H1 (cell line): ENCODE results near the gene PIK3R1. TPM values are rescaled to one million over a fixed set of nuclear protein-coding genes. Genes with fewer than 3 reads are reported as not detected.

ENCODE experiments used
- CTCF ChIA-PET: fragments of 300-600 bp; sonication (Branson Sonifier 250); formaldehyde crosslinking; loops from one replicate; lab custom pipeline; 2021; ENCODE audit not compliant: partially characterized antibody; lab: Charles Lee
- POLR2A ChIA-PET: fragments of 300-600 bp; sonication (Branson Sonifier 250); formaldehyde crosslinking; loops from one replicate; lab custom pipeline; 2021; ENCODE audit warnings: inconsistent platforms; ENCODE audit not compliant: partially characterized antibody; lab: Charles Lee
- DNase-seq, 2 experiments: peaks; one replicate each; pipeline versions ENCODE4 v3.0.0 to v3.0.0-alpha.2; 2010 to 2022; ENCODE audit warnings: low spot score in 2 of 2, low read depth in 1 of 2, mixed read lengths in 1 of 2
- FAIRE-seq: peaks from 2 replicates; lab custom pipeline; 2011; peaks lifted over from hg19 to GRCh38; lab: Jason Lieb, UNC
- H2AFZ ChIP-seq: 2 replicates; pipeline ENCODE4 v1.8.1; 2012; ENCODE audit warnings: low read length, inconsistent platforms
- H2AK5ac ChIP-seq: 2 replicates; pipeline ENCODE4 v1.6.1; 2013; ENCODE audit warnings: low read depth, low read length
- H2BK120ac ChIP-seq: replicated peaks from 2 replicates; pipeline ENCODE3; 2013; ENCODE audit warnings: low read depth, low read length, inconsistent platforms
- H2BK12ac ChIP-seq: 2 replicates; pipeline ENCODE4 v1.6.1; 2013; ENCODE audit warnings: low read depth, low read length
- H2BK15ac ChIP-seq: 2 replicates; pipeline ENCODE4 v1.6.1; 2013; ENCODE audit warnings: low read length
- H2BK20ac ChIP-seq: 2 replicates; pipeline ENCODE4 v1.6.1; 2013; ENCODE audit warnings: low read length
- H2BK5ac ChIP-seq: 2 replicates; pipeline ENCODE4 v1.6.1; 2013; ENCODE audit warnings: low read depth, low read length
- H3K14ac ChIP-seq: 2 replicates; pipeline ENCODE4 v1.6.1; 2013; ENCODE audit warnings: inconsistent platforms; ENCODE audit not compliant: insufficient read length
- H3K18ac ChIP-seq: 2 replicates; pipeline ENCODE4 v1.6.1; 2013; ENCODE audit warnings: low read length; ENCODE audit errors: extremely low read depth
- H3K23ac ChIP-seq: 2 replicates; pipeline ENCODE4 v1.6.1; 2013; ENCODE audit warnings: inconsistent platforms; ENCODE audit not compliant: insufficient read length
- H3K23me2 ChIP-seq: 2 replicates; pipeline ENCODE4 v1.6.1; 2013; ENCODE audit warnings: low read depth, low read length
- H3K27ac ChIP-seq: 2 replicates; pipeline ENCODE4 v1.6.1; 2011; ENCODE audit warnings: low read depth, low read length, inconsistent platforms
- H3K27me3 ChIP-seq, 4 experiments: replicated peaks in 1 of 4; 1 replicate in 1 of 4; 2 replicates in 3 of 4; pipeline versions ENCODE4 v1.6.1 to v1.8.1; 2011 to 2013; ENCODE audit warnings: low read length in 3 of 4, mild to moderate bottlenecking in 3 of 4, inconsistent platforms in 2 of 4, mixed read lengths in 2 of 4, moderate library complexity in 1 of 4; ENCODE audit not compliant: control insufficient read depth in 3 of 4, insufficient read depth in 3 of 4; ENCODE audit errors: extremely low read depth in 1 of 4
- H3K36me3 ChIP-seq, 4 experiments: 2 replicates each; pipeline versions ENCODE4 v1.6.1 to v1.8.1; 2011 to 2013; ENCODE audit warnings: mild to moderate bottlenecking in 4 of 4, low read length in 3 of 4, moderate library complexity in 2 of 4, control low read depth in 1 of 4, inconsistent platforms in 1 of 4; ENCODE audit not compliant: insufficient read depth in 4 of 4, control insufficient read depth in 2 of 4
- H3K4ac ChIP-seq: replicated peaks from 2 replicates; pipeline ENCODE3; 2013; ENCODE audit warnings: low read length, low read depth, mixed read lengths, inconsistent platforms; ENCODE audit not compliant: insufficient read length
- H3K4me1 ChIP-seq, 4 experiments: replicated peaks in 1 of 4; 1 replicate in 1 of 4; 2 replicates in 3 of 4; pipeline versions ENCODE4 v1.6.1 to v1.8.1; 2011 to 2013; ENCODE audit warnings: low read length in 3 of 4, inconsistent platforms in 2 of 4, mixed read lengths in 1 of 4; ENCODE audit not compliant: insufficient read depth in 4 of 4, control insufficient read depth in 3 of 4
- H3K4me2 ChIP-seq, 2 experiments: 2 replicates each; pipeline versions ENCODE4 v1.6.1 to v1.8.1; 2011 to 2013; ENCODE audit warnings: low read depth in 2 of 2, low read length in 2 of 2, control low read depth in 1 of 2, inconsistent platforms in 1 of 2, mild to moderate bottlenecking in 1 of 2; ENCODE audit not compliant: insufficient read depth in 1 of 2
- H3K4me3 ChIP-seq, 4 experiments: fragments of 200-600, 300-600 bp in 1 of 4; sonication (generic), shearing (Covaris generic), sonication (Bioruptor Twin) in 1 of 4; 2 replicates each; pipeline versions ENCODE4 v1.5.1 to v1.8.1; 2011 to 2016; ENCODE audit warnings: low read length in 4 of 4, low read depth in 3 of 4, control low read depth in 2 of 4, inconsistent platforms in 2 of 4, mild to moderate bottlenecking in 2 of 4, mixed read lengths in 1 of 4, moderate library complexity in 1 of 4; ENCODE audit not compliant: insufficient read depth in 2 of 4; ENCODE audit errors: extremely low read depth in 1 of 4
- H3K56ac ChIP-seq: replicated peaks from 2 replicates; pipeline ENCODE3; 2013; ENCODE audit warnings: low read depth, mild to moderate bottlenecking, mixed read lengths, low read length, inconsistent platforms; ENCODE audit not compliant: insufficient read length
- H3K79me1 ChIP-seq: 2 replicates; pipeline ENCODE4 v1.6.1; 2013; ENCODE audit warnings: low read depth, low read length, control low read depth
- H3K79me2 ChIP-seq, 2 experiments: 2 replicates each; pipeline versions ENCODE4 v1.6.1 to v1.8.1; 2012 to 2013; ENCODE audit warnings: low read length in 2 of 2, mild to moderate bottlenecking in 2 of 2, inconsistent platforms in 1 of 2; ENCODE audit not compliant: insufficient read depth in 2 of 2, control insufficient read depth in 1 of 2
- H3K9ac ChIP-seq, 4 experiments: replicated peaks in 1 of 4; 1 replicate in 1 of 4; 2 replicates in 3 of 4; pipeline versions ENCODE4 v1.6.1 to v1.8.1; 2011 to 2013; ENCODE audit warnings: low read depth in 3 of 4, low read length in 3 of 4, control low read depth in 2 of 4, mild to moderate bottlenecking in 2 of 4, moderate library complexity in 2 of 4, inconsistent platforms in 1 of 4; ENCODE audit errors: extremely low read depth in 1 of 4
- H3K9me3 ChIP-seq, 2 experiments: 2 replicates each; pipeline versions ENCODE4 v1.6.1 to v1.8.1; 2012 to 2013; ENCODE audit warnings: mild to moderate bottlenecking in 2 of 2, moderate library complexity in 2 of 2, control low read depth in 1 of 2, inconsistent platforms in 1 of 2, low read depth in 1 of 2, low read length in 1 of 2, mixed read lengths in 1 of 2; ENCODE audit not compliant: insufficient read depth in 2 of 2
- H4K20me1 ChIP-seq, 2 experiments: replicated peaks in 1 of 2; 2 replicates each; pipeline versions ENCODE3 to v1.8.1; 2011 to 2013; ENCODE audit warnings: inconsistent platforms in 2 of 2, low read length in 2 of 2, mild to moderate bottlenecking in 1 of 2; ENCODE audit not compliant: insufficient read depth in 2 of 2, control insufficient read depth in 1 of 2
- H4K5ac ChIP-seq: 2 replicates; pipeline ENCODE4 v1.6.1; 2013; ENCODE audit warnings: low read length, low read depth, mixed read lengths, inconsistent platforms; ENCODE audit not compliant: insufficient read length
- H4K8ac ChIP-seq: 2 replicates; pipeline ENCODE4 v1.8.0; 2013; ENCODE audit warnings: mild to moderate bottlenecking, moderate library complexity, low read length, inconsistent platforms; ENCODE audit not compliant: insufficient read depth; ENCODE audit errors: extremely low read depth
- H4K91ac ChIP-seq: replicated peaks from 2 replicates; pipeline ENCODE3; 2013; ENCODE audit warnings: low read length, mixed read lengths, inconsistent platforms; ENCODE audit not compliant: insufficient read length
- ASH2L ChIP-seq: fragments of 200-600, 300-600 bp; sonication (generic); IDR thresholded peaks from one replicate; pipeline ENCODE4 v1.7.1; 2017; ENCODE audit warnings: low read length
- CBX5 ChIP-seq: fragments of 300-800, 300-1000 bp; sonication (generic); IDR thresholded peaks from 2 replicates; pipeline ENCODE4 v1.7.1; 2016; ENCODE audit warnings: antibody characterized with exemption, low read length, low read depth
- CREB1 ChIP-seq: IDR thresholded peaks from 2 replicates; pipeline ENCODE4 v1.6.1; 2012; ENCODE audit warnings: inconsistent platforms
- CTBP2 ChIP-seq: IDR thresholded peaks from 2 replicates; pipeline ENCODE4 v1.7.0; 2011; ENCODE audit warnings: borderline replicate concordance, mild to moderate bottlenecking, moderate library complexity, mixed read lengths, low read length; ENCODE audit not compliant: insufficient read depth, insufficient read length
- GABPA ChIP-seq: IDR thresholded peaks from 2 replicates; pipeline ENCODE4 v1.6.1; 2011; ENCODE audit warnings: mild to moderate bottlenecking, low read length, moderate library complexity, borderline replicate concordance; ENCODE audit not compliant: insufficient read depth
- KDM4A ChIP-seq: IDR thresholded peaks from one replicate; pipeline ENCODE4 v1.7.1; 2012; ENCODE audit warnings: low read depth, mild to moderate bottlenecking, moderate library complexity, low read length, inconsistent platforms; ENCODE audit not compliant: severe bottlenecking
- KDM5A ChIP-seq: fragments of 200-600 bp; IDR thresholded peaks from 2 replicates; pipeline ENCODE4 v1.7.1; 2012; ENCODE audit warnings: mild to moderate bottlenecking, low read length, inconsistent platforms, mixed read lengths
- MAFK ChIP-seq: IDR thresholded peaks from 2 replicates; pipeline ENCODE4 v1.6.1; 2012; ENCODE audit warnings: low read depth, mild to moderate bottlenecking, improper control_type of control experiment, low read length
- RBBP5 ChIP-seq: IDR thresholded peaks from 2 replicates; pipeline ENCODE4 v1.7.1; 2012; ENCODE audit warnings: low read depth, mild to moderate bottlenecking, inconsistent platforms, low read length, moderate library complexity, borderline replicate concordance
- SP1 ChIP-seq: IDR thresholded peaks from 2 replicates; pipeline ENCODE4 v1.6.1; 2011; ENCODE audit warnings: low read depth, low read length
- SUZ12 ChIP-seq: fragments of 200-600 bp; sonication (generic); IDR thresholded peaks from 2 replicates; pipeline ENCODE4 v1.6.1; 2012; ENCODE audit warnings: mild to moderate bottlenecking, inconsistent platforms, low read length, moderate library complexity, mixed read lengths
- TCF12 ChIP-seq: IDR thresholded peaks from 2 replicates; pipeline ENCODE4 v1.6.1; 2011; ENCODE audit warnings: low read depth, mild to moderate bottlenecking, low read length
- USF2 ChIP-seq: IDR thresholded peaks from 2 replicates; pipeline ENCODE4 v1.6.1; 2011; ENCODE audit warnings: low read length, improper control_type of control experiment
- WGBS, 2 experiments: shearing (Covaris generic) in 1 of 2; methylation state at CpG; one replicate each; pipeline versions ENCODE4 v1.1.6 to v1.1.7; 2013 to 2015; ENCODE audit warnings: low lambda C conversion rate in 2 of 2, mixed read lengths in 2 of 2, inconsistent platforms in 1 of 2, low coverage in 1 of 2, missing lambda C conversion rate in 1 of 2; ENCODE audit not compliant: insufficient replicate concordance in 2 of 2, insufficient coverage in 1 of 2, insufficient read length in 1 of 2; ENCODE audit errors: extremely low coverage in 1 of 2, missing lambda C conversion rate in 1 of 2; 5-methylcytosine and 5-hydroxymethylcytosine counted together
- polyA plus RNA-seq, 7 experiments: library from polyadenylated mRNA; depleted of rRNA in 3 of 7; stranded (reverse) in 5 of 7; unstranded in 2 of 7; fragments of >200 nt in 5 of 7; fragments of 200-250 nt in 2 of 7; gene quantifications; 1 replicate in 5 of 7; 2 replicates in 1 of 7; 4 replicates in 1 of 7; pipeline versions ENCODE4 v1.2.1 to v1.2.3, GENCODE V29; 2011 to 2013; ENCODE audit warnings: missing spikeins in 2 of 7, mixed read lengths in 2 of 7
- total RNA-seq: library from RNA; stranded (reverse); fragmentation: NEBNext Ultra II Directional; extraction: Animal tissue kit (Norgen Biotek cat#: 25700); gene quantifications from 2 replicates; pipeline ENCODE4 v1.2.1, GENCODE V29; 2021

The PIK3R1 gene
- total and polyA plus RNA-seq, 2 of the 8 experiments (the other 6 are each of a cell fraction or from before 2014, with no cell fraction given) = 2.3 to 13.7 TPM

- POLR2A ChIA-PET = no interaction called here
- H3K23me2 ChIP-seq = no peaks in the 10 kb centered on the region
- H2BK12ac ChIP-seq = peak overlapping the region; percentile 95
- H3K9me3 ChIP-seq = no peaks in the 10 kb centered on the region
- H4K5ac ChIP-seq = no peak overlapping the region
- no peak overlapping the region for H2AFZ ChIP-seq
- H3K56ac ChIP-seq = no peak overlapping the region
- H3K9ac ChIP-seq = no peak overlapping the region
- H3K18ac ChIP-seq = peak overlapping the region; percentile 84; the same call in 1 of the 2 replicates
- H2BK20ac ChIP-seq = peak overlapping the region; percentile 36; the same call in 1 of the 2 replicates
- peak overlapping the region; percentile 71; the same call in 1 of the 2 replicates for H2BK5ac ChIP-seq
- DNase-seq = no peak
- H4K8ac ChIP-seq = no peak overlapping the region
- H3K4ac ChIP-seq = peak overlapping the region; percentile 32
- CTCF ChIA-PET = interaction anchor here (0.6 to 1.4 kb wide), 5 partner anchors 12 to 946 kb away, joined by 3 to 7 read pairs (median 4); partner anchors contain the start of gene PIK3R1
- no peak overlapping the region for H3K4me3 ChIP-seq
- H2AK5ac ChIP-seq = peak overlapping the region; percentile 87
- 94% methylated on average over 3 of the region's 3 CpGs; no CpG with 5 or more reads in 1 of the 2 experiments for WGBS, 2 experiments
- H3K4me1 ChIP-seq = peaks cover 4 to 21% (median 14%) of the 10 kb centered on the region in 4 experiments; a peak in 4 of 7 replicates
- no peak overlapping the region; a peak in 1 of 4 replicates for H3K4me2 ChIP-seq
- H3K36me3 ChIP-seq = no peaks in the 10 kb centered on the region
- H2BK15ac ChIP-seq = 0 out of 2 replicates have a peak overlapping the region, but pooled peaks have one; percentile 25
- H4K20me1 ChIP-seq = no peaks in the 10 kb centered on the region
- no peak for FAIRE-seq
- no peak overlapping the region for H3K14ac ChIP-seq
- no peak overlapping the region for H3K23ac ChIP-seq
- H3K27ac ChIP-seq = no peak overlapping the region
- no peaks in the 10 kb centered on the region; a peak in 1 of 7 replicates for H3K27me3 ChIP-seq
- no peaks in the 10 kb centered on the region for H3K79me2 ChIP-seq
- H4K91ac ChIP-seq = peak overlapping the region; percentile 12
- H3K79me1 ChIP-seq = no peaks in the 10 kb centered on the region
- H2BK120ac ChIP-seq = no peak overlapping the region
- TF ChIP-seq KDM4A = no peak
- no peak for TF ChIP-seq CBX5
- no peak for TF ChIP-seq MAFK
- no peak for TF ChIP-seq KDM5A
- TF ChIP-seq CTBP2 = no peak
- TF ChIP-seq CREB1 = no peak
- no peak for TF ChIP-seq GABPA
- no peak for TF ChIP-seq SUZ12
- no peak for TF ChIP-seq ASH2L
- TF ChIP-seq SP1 = no peak
- TF ChIP-seq USF2 = no peak
- TF ChIP-seq RBBP5 = no peak
- no peak for TF ChIP-seq TCF12
Measured at GRCh38 chr5:68192679-68193060, 22.9 kb upstream of the PIK3R1 start.
